HG02970 (cell line): ENCODE data around the gene ZNF280B.
"Not testable (repeated sequence)": the region's sequence is repeated elsewhere in the genome, so short reads cannot be mapped to it uniquely, and the experiment has no call there.

Experiments
- ATAC-seq: cut with Tn5 transposase; IDR thresholded peaks from one replicate; pipeline ENCODE4 v1.9.1; 2021; ENCODE audit warnings: mild to moderate bottlenecking, moderate library complexity, moderate number of reproducible peaks; ENCODE audit not compliant: unreplicated experiment, low FRiP score

Gene ZNF280B

GRCh38 chr22:22535662-22536061, 27.1 kb upstream of the ZNF280B start:
- no peak for ATAC-seq

- no peak for ATAC-seq
Measured at GRCh38 chr22:22534604-22535415, 26.3 kb upstream of the ZNF280B start.

- no peak for ATAC-seq
Measured at GRCh38 chr22:22533863-22534262, 25.3 kb upstream of the ZNF280B start.

- no peak for ATAC-seq
Measured at GRCh38 chr22:22533417-22533816, 24.9 kb upstream of the ZNF280B start.

GRCh38 chr22:22532547-22533071, 24.1 kb upstream of the ZNF280B start:
- not testable (repeated sequence) for ATAC-seq

- ATAC-seq, result no peak
Measured at GRCh38 chr22:22531770-22532546, 23.4 kb upstream of the ZNF280B start.

GRCh38 chr22:22528780-22529179, 20.2 kb upstream of the ZNF280B start:
- ATAC-seq, result no peak

GRCh38 chr22:22527312-22527711, 18.8 kb upstream of the ZNF280B start:
- ATAC-seq, result no peak

- ATAC-seq, result no peak
Measured at GRCh38 chr22:22526125-22526912, 17.8 kb upstream of the ZNF280B start.

GRCh38 chr22:22523494-22523893, 15.0 kb upstream of the ZNF280B start:
- no peak for ATAC-seq

GRCh38 chr22:22521631-22522030, 13.1 kb upstream of the ZNF280B start:
- ATAC-seq, result no peak

- ATAC-seq, result no peak
Measured at GRCh38 chr22:22520667-22521602, 12.4 kb upstream of the ZNF280B start.

- ATAC-seq, result no peak
Measured at GRCh38 chr22:22520020-22520656, 11.6 kb upstream of the ZNF280B start, which contains the start of gene ZNF280A. Gene ZNF280A, minus strand, starts transcription at chr22:22520270. Its CDS starts 4,640 bp downstream, at chr22:22515630.

- ATAC-seq, result no peak
Measured at GRCh38 chr22:22519591-22519990, 11.0 kb upstream of the ZNF280B start.

GRCh38 chr22:22516992-22517391, 8.4 kb upstream of the ZNF280B start:
- no peak for ATAC-seq

- no peak for ATAC-seq
Measured at GRCh38 chr22:22515890-22516289, 7.3 kb upstream of the ZNF280B start.

- ATAC-seq, result not testable (repeated sequence)
Measured at GRCh38 chr22:22514431-22514830, 5.9 kb upstream of the ZNF280B start.

- no peak for ATAC-seq
Measured at GRCh38 chr22:22513619-22514018, 5.1 kb upstream of the ZNF280B start.

GRCh38 chr22:22512951-22513350, 4.4 kb upstream of the ZNF280B start:
- ATAC-seq, result no peak
